A673 (cell line): ENCODE measurements around the gene PUS7.

Experiments used
- CTCF ChIP-seq: fragments of 300-800, 200-600 bp; sonication (generic); conservative IDR thresholded peaks from 2 replicates; pipeline ENCODE4 v1.5.1; 2017; ENCODE audit warnings: low read depth, mild to moderate bottlenecking, antibody characterized with exemption, low read length, moderate library complexity, mixed read lengths
- EZH2 ChIP-seq: fragments of 200-600 bp; sonication (generic); IDR thresholded peaks from 2 replicates; pipeline ENCODE4 v1.6.1; 2017; ENCODE audit warnings: borderline replicate concordance, low read depth, mild to moderate bottlenecking, mixed read lengths, antibody characterized with exemption, low read length; ENCODE audit not compliant: poor library complexity, severe bottlenecking

GRCh38 chr7:105521717-105522463, at the start of gene PUS7:
- TF ChIP-seq CTCF = no peak
- TF ChIP-seq EZH2 = no peak
